ENCODE data around the gene MEIKIN. TPM values are rescaled to one million over a fixed set of nuclear protein-coding genes. Genes with fewer than 3 reads are reported as not detected.

Gene MEIKIN
- total and polyA plus RNA-seq, 2 of the 8 experiments (the other 6 are each of a cell fraction or from before 2014, with no cell fraction given) = not detected

GRCh38 chr5:131782717-131783116 is 162.7 kb downstream of the MEIKIN start:
- H2BK20ac ChIP-seq (ENCODE audit: low read length) = no peak overlapping the region
- DNase-seq (ENCODE audit: low read depth in 1 of 2, low spot score in 2 of 2) = no peak
- H4K91ac ChIP-seq (replicated peaks; ENCODE audit: insufficient read length, low read length) = no peak overlapping the region
- H3K79me2 ChIP-seq (ENCODE audit: control insufficient read depth in 1 of 2, insufficient read depth in 2 of 2, low read length in 2 of 2) = peaks cover 0 to 75% of the 10 kb centered on the region in 2 experiments; a peak in 3 of 4 replicates
- no peak overlapping the region for H3K27ac ChIP-seq (ENCODE audit: low read depth, low read length)
- H3K18ac ChIP-seq (ENCODE audit: extremely low read depth, low read length) = no peak overlapping the region
- H4K5ac ChIP-seq (ENCODE audit: insufficient read length, low read depth, low read length) = no peak overlapping the region
- POLR2A ChIA-PET (ENCODE audit: partially characterized antibody) = no interaction called here
- H3K4ac ChIP-seq (replicated peaks; ENCODE audit: insufficient read length, low read depth, low read length) = no peak overlapping the region
- no peak overlapping the region for H3K56ac ChIP-seq (replicated peaks; ENCODE audit: insufficient read length, low read depth, low read length)
- no peak overlapping the region for H2AK5ac ChIP-seq (ENCODE audit: low read depth, low read length)
- no peak overlapping the region for H3K23ac ChIP-seq (ENCODE audit: insufficient read length)
- no peak overlapping the region for H2BK12ac ChIP-seq (ENCODE audit: low read depth, low read length)
- no peak for TF ChIP-seq USF2 (IDR thresholded peaks at IDR 0.05; ENCODE audit: low read length)
- FAIRE-seq = no peak
- H3K9ac ChIP-seq (replicated peaks in 1 of 4; ENCODE audit: extremely low read depth in 1 of 4, low read depth in 3 of 4, low read length in 3 of 4) = no peak overlapping the region
- H3K4me3 ChIP-seq (ENCODE audit: extremely low read depth in 1 of 4, insufficient read depth in 2 of 4, low read depth in 3 of 4, low read length in 4 of 4) = no peak overlapping the region
- no peak overlapping the region for H2BK120ac ChIP-seq (replicated peaks; ENCODE audit: low read depth, low read length)
- no peak overlapping the region for H3K4me2 ChIP-seq (ENCODE audit: insufficient read depth in 1 of 2, low read depth in 2 of 2, low read length in 2 of 2)
- H3K4me1 ChIP-seq (replicated peaks in 1 of 4; ENCODE audit: control insufficient read depth in 3 of 4, insufficient read depth in 4 of 4, low read length in 3 of 4) = 0 out of 7 replicates have a peak, but pooled peaks cover 0 to 2% (median 0%) of the 10 kb centered on the region in 4 experiments
- CTCF ChIA-PET (ENCODE audit: partially characterized antibody) = interaction anchor here (0.9 to 1.4 kb wide), 2 partner anchors 45 to 195 kb away, joined by 3 to 4 read pairs; no protein-coding TSS in a partner anchor
- 91% methylated on average over 11 of the region's 11 CpGs; no CpG with 5 or more reads in 1 of the 2 experiments for WGBS, 2 experiments (ENCODE audit: extremely low coverage in 1 of 2, insufficient coverage in 1 of 2, insufficient read length in 1 of 2, insufficient replicate concordance in 2 of 2, low coverage in 1 of 2, low lambda C conversion rate in 2 of 2, missing lambda C conversion rate in 1 of 2)
- H3K9me3 ChIP-seq (ENCODE audit: insufficient read depth in 2 of 2, low read depth in 1 of 2, low read length in 1 of 2) = no peaks in the 10 kb centered on the region
- no peak overlapping the region for H2BK15ac ChIP-seq (ENCODE audit: low read length)
- H3K36me3 ChIP-seq (ENCODE audit: control insufficient read depth in 2 of 4, insufficient read depth in 4 of 4, low read length in 3 of 4) = no peaks in the 10 kb centered on the region
- no peak overlapping the region for H3K14ac ChIP-seq (ENCODE audit: insufficient read length)
- H4K20me1 ChIP-seq (replicated peaks in 1 of 2; ENCODE audit: control insufficient read depth in 1 of 2, insufficient read depth in 2 of 2, low read length in 2 of 2) = peaks cover 4 to 10% of the 10 kb centered on the region in 2 experiments
- H3K27me3 ChIP-seq (replicated peaks in 1 of 4; ENCODE audit: control insufficient read depth in 3 of 4, extremely low read depth in 1 of 4, insufficient read depth in 3 of 4, low read length in 3 of 4) = no peaks in the 10 kb centered on the region
- H3K79me1 ChIP-seq (ENCODE audit: low read depth, low read length) = peaks cover 2% of the 10 kb centered on the region; the same call in 1 of the 2 replicates
- no peak overlapping the region for H2AFZ ChIP-seq (ENCODE audit: low read length)
- no peak overlapping the region for H2BK5ac ChIP-seq (ENCODE audit: low read depth, low read length)
- H3K23me2 ChIP-seq (ENCODE audit: low read depth, low read length) = no peaks in the 10 kb centered on the region
- H4K8ac ChIP-seq (ENCODE audit: extremely low read depth, insufficient read depth, low read length) = no peak overlapping the region; the same call in 1 of the 2 replicates
